Activated naive CD4-positive, alpha-beta T cell treated with anti-CD3 and anti-CD28 coated beads, Interleukin-2, amount 10 ng/mL, durations not matched to agents 7 days and 5 days (primary cell): ENCODE results near the gene PCCA.

Experiments
- CTCF ChIA-PET: fragments of 350-600 bp; sonication (Branson Sonifier 250); formaldehyde crosslinking; loops from one replicate; lab custom pipeline; 2021; ENCODE audit warnings: antibody characterized with exemption; lab: Charles Lee
- DNase-seq: peaks from one replicate; pipeline ENCODE4 v3.0.0-alpha.2; 2020
- H3K27ac Mint-ChIP-seq: one replicate; pipeline ENCODE4 v1.8.0; 2021; ENCODE audit warnings: mild to moderate bottlenecking, moderate library complexity, mixed read lengths
- H3K27me3 Mint-ChIP-seq: one replicate; pipeline ENCODE4 v1.8.0; 2021; ENCODE audit warnings: mild to moderate bottlenecking, mixed read lengths
- H3K36me3 Mint-ChIP-seq: one replicate; pipeline ENCODE4 v1.8.0; 2021; ENCODE audit warnings: mixed read lengths
- H3K4me1 Mint-ChIP-seq: one replicate; pipeline ENCODE4 v1.8.0; 2021; ENCODE audit warnings: mixed read lengths
- H3K4me3 Mint-ChIP-seq: one replicate; pipeline ENCODE4 v1.8.0; 2021; ENCODE audit warnings: mild to moderate bottlenecking, moderate library complexity, mixed read lengths
- H3K9me3 Mint-ChIP-seq: one replicate; pipeline ENCODE4 v1.8.0; 2021; ENCODE audit warnings: mixed read lengths

The PCCA gene

GRCh38 chr13:100433475-100433874, 344.6 kb downstream of the PCCA start:
- H3K9me3 Mint-ChIP-seq: peaks cover 5% of the 10 kb centered on the region
- no peak overlapping the region for H3K4me3 Mint-ChIP-seq
- no peak for DNase-seq
- H3K4me1 Mint-ChIP-seq: peaks cover 35% of the 10 kb centered on the region
- CTCF ChIA-PET: interaction anchor here (1.1 kb wide), 1 partner anchor 40 kb away, joined by 5 read pairs; no protein-coding TSS in a partner anchor
- H3K27me3 Mint-ChIP-seq: no peaks in the 10 kb centered on the region
- H3K36me3 Mint-ChIP-seq: peaks cover 16% of the 10 kb centered on the region
- H3K27ac Mint-ChIP-seq: peak overlapping the region; percentile 42

- Mint-ChIP-seq H3K9me3 (peaks cover 5% of the 10 kb centered on the region), H3K27ac (peak overlapping the region; percentile 15), H3K36me3 (peaks cover 16% of the 10 kb centered on the region), H3K4me3 (no peak overlapping the region), H3K4me1 (peaks cover 35% of the 10 kb centered on the region), H3K27me3 (no peaks in the 10 kb centered on the region)
- no peak for DNase-seq
- CTCF ChIA-PET: interaction anchor here (0.9 to 1.1 kb wide), 2 partner anchors 40 to 81 kb away, joined by 4 to 5 read pairs; no protein-coding TSS in a partner anchor
These were observed 345.3 kb downstream of the PCCA start for GRCh38 chr13:100434010-100434763.

DNA sequence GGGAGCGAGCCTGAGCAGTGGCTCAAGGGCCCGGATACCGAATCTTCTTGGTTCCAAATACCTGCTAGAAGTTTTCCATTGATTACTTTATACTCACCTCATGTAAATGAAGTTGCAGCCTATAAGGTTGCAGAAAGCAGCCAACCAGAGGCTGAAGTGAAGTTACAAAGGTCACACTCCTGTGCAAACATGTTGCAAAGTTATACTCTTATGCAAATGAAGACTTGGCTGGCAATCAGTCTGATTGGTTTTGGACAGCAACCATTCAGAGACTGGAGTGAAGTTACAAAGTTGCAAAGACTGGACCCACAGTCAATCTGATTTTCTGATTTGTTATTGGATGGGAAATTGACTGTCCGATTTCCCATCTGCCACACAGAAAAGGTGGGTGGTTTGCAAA, 347.2 kb downstream of the PCCA start:
- Mint-ChIP-seq H3K9me3 (peaks cover 5% of the 10 kb centered on the region), H3K27me3 (no peaks in the 10 kb centered on the region), H3K4me3 (no peak overlapping the region), H3K36me3 (peaks cover 12% of the 10 kb centered on the region), H3K27ac (no peak overlapping the region), H3K4me1 (peaks cover 31% of the 10 kb centered on the region)
- CTCF ChIA-PET: no interaction called here
- no peak for DNase-seq

GRCh38 chr13:100438059-100438788, 349.3 kb downstream of the PCCA start:
- DNase-seq: no peak
- Mint-ChIP-seq H3K4me1 (peaks cover 20% of the 10 kb centered on the region), H3K4me3 (no peak overlapping the region), H3K27me3 (no peaks in the 10 kb centered on the region), H3K36me3 (peaks cover 5% of the 10 kb centered on the region), H3K9me3 (no peaks in the 10 kb centered on the region), H3K27ac (no peak overlapping the region)
- CTCF ChIA-PET: interaction anchor here (1.1 kb wide), 1 partner anchor 56 kb away, joined by 3 read pairs; no protein-coding TSS in a partner anchor

DNA sequence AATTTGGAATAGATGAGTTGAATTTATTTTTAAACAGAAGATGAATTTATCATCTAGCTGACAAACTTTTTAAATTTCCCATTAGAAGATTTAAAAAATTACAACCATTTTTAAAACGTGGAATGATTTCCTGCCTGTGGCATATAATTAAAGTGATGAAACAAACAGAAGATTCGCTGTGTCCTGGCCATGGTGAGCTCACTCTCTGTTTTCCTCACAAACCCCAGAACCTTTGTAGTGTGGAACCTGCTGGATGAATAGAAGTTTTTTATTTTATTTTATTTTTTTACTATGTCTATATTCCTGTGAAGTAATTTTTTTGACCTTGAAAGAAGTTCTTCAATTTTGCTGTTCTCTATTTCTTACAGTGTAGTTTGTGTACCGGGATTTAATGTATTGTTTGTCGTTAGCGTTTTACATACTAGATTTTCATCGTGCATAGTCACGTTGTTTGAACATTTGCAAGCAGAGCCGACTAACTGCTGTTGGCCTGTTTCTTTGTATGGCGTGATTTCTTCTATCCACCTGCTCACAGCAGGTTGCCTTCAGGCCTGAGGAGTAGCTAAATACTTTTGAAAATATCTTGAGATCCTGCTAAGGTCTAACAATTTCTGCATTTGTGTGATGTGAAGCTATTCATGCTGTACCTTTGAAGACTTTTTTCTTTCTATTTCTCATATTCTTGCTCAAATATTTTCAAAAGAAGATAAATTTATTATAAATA, 350.5 kb downstream of the PCCA start:
- H3K27ac Mint-ChIP-seq: no peak overlapping the region
- H3K27me3 Mint-ChIP-seq: no peaks in the 10 kb centered on the region
- CTCF ChIA-PET: no interaction called here
- no peaks in the 10 kb centered on the region for H3K36me3 Mint-ChIP-seq
- H3K9me3 Mint-ChIP-seq: no peaks in the 10 kb centered on the region
- no peak overlapping the region for H3K4me3 Mint-ChIP-seq
- H3K4me1 Mint-ChIP-seq: peaks cover 8% of the 10 kb centered on the region
- no peak for DNase-seq

- CTCF ChIA-PET: interaction anchor here (0.6 kb wide), 1 partner anchor 297 kb away, joined by 3 read pairs; no protein-coding TSS in a partner anchor
- Mint-ChIP-seq H3K4me1 (no peaks in the 10 kb centered on the region), H3K27me3 (no peaks in the 10 kb centered on the region), H3K9me3 (no peaks in the 10 kb centered on the region), H3K36me3 (no peaks in the 10 kb centered on the region), H3K4me3 (no peak overlapping the region), H3K27ac (no peak overlapping the region)
- no peak for DNase-seq
These were observed 352.0 kb downstream of the PCCA start for GRCh38 chr13:100440751-100441425.

- CTCF ChIA-PET: interaction anchor here (1.0 kb wide), 1 partner anchor 26 kb away, joined by 3 read pairs; no protein-coding TSS in a partner anchor
- Mint-ChIP-seq H3K27ac (no peak overlapping the region), H3K36me3 (no peaks in the 10 kb centered on the region), H3K4me3 (no peak overlapping the region), H3K9me3 (no peaks in the 10 kb centered on the region), H3K4me1 (no peaks in the 10 kb centered on the region), H3K27me3 (no peaks in the 10 kb centered on the region)
- DNase-seq: no peak
These were observed 353.4 kb downstream of the PCCA start for GRCh38 chr13:100442095-100442832.

- no peaks in the 10 kb centered on the region for H3K36me3 Mint-ChIP-seq
- CTCF ChIA-PET: no interaction called here
- H3K27ac Mint-ChIP-seq: no peak overlapping the region
- DNase-seq: no peak
- no peak overlapping the region for H3K4me3 Mint-ChIP-seq
- no peaks in the 10 kb centered on the region for H3K9me3 Mint-ChIP-seq
- no peaks in the 10 kb centered on the region for H3K27me3 Mint-ChIP-seq
- H3K4me1 Mint-ChIP-seq: no peaks in the 10 kb centered on the region
These were observed 354.5 kb downstream of the PCCA start for GRCh38 chr13:100443278-100443997.

- Mint-ChIP-seq H3K9me3 (no peaks in the 10 kb centered on the region), H3K4me3 (no peak overlapping the region), H3K36me3 (no peaks in the 10 kb centered on the region), H3K27ac (no peak overlapping the region), H3K4me1 (no peaks in the 10 kb centered on the region), H3K27me3 (no peaks in the 10 kb centered on the region)
- DNase-seq: no peak
- CTCF ChIA-PET: interaction anchor here (1.1 kb wide), 1 partner anchor 50 kb away, joined by 3 read pairs; no protein-coding TSS in a partner anchor
These were observed 355.1 kb downstream of the PCCA start for GRCh38 chr13:100443998-100444328.

DNA sequence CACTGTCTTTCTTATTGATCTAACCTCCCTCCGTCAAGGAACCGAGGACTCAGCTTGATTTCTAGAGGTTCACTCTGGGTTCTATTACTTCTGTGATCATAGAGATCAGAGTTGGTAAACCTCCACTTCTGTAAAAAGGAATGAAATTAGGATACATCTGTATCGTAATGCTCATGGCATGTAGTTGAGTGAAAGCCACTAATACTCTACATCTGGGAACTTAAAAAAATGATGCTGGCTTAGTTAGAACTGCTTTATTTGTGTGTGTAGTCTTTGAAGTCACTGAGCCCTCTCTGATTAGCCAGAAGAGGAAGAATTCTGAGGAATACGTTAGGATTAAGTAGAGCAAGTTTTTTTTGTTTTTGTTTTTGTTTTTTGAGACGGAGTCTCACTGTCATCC, 358.9 kb downstream of the PCCA start:
- CTCF ChIA-PET: interaction anchor here (0.6 kb wide), 1 partner anchor 433 kb away, joined by 3 read pairs; no protein-coding TSS in a partner anchor
- no peak for DNase-seq
- Mint-ChIP-seq H3K27ac (no peak overlapping the region), H3K27me3 (peaks cover 6% of the 10 kb centered on the region), H3K9me3 (no peaks in the 10 kb centered on the region), H3K4me3 (no peak overlapping the region), H3K36me3 (no peaks in the 10 kb centered on the region), H3K4me1 (no peaks in the 10 kb centered on the region)

- no peaks in the 10 kb centered on the region for H3K36me3 Mint-ChIP-seq
- H3K9me3 Mint-ChIP-seq: no peaks in the 10 kb centered on the region
- H3K27ac Mint-ChIP-seq: no peak overlapping the region
- CTCF ChIA-PET: no interaction called here
- H3K4me3 Mint-ChIP-seq: no peak overlapping the region
- peaks cover 6% of the 10 kb centered on the region for H3K27me3 Mint-ChIP-seq
- DNase-seq: no peak
- peaks cover 9% of the 10 kb centered on the region for H3K4me1 Mint-ChIP-seq
These were observed 363.0 kb downstream of the PCCA start for GRCh38 chr13:100451923-100452322.

DNA sequence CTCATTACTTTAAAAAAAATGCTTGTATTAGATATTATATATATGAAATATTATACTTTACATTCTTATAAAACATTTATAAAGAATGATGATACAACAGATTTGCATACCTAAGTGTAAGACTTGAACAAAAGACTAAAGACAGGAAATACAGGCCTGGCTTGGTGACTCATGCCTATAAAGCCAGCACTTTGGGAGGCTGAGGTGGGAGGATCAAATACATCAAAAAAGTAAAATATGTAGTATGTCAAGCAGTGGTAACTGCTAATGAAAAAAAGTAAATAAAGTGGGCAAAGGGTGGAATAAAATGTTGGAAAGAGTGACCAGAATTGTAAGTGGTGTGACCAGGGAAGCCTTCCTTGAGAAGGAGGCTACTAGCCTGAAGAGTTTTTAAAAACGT, 366.0 kb downstream of the PCCA start:
- Mint-ChIP-seq H3K4me1 (peaks cover 9% of the 10 kb centered on the region), H3K9me3 (peaks cover 2% of the 10 kb centered on the region), H3K36me3 (no peaks in the 10 kb centered on the region), H3K27me3 (peaks cover 6% of the 10 kb centered on the region), H3K4me3 (no peak overlapping the region), H3K27ac (no peak overlapping the region)
- CTCF ChIA-PET: interaction anchor here (0.6 to 0.7 kb wide), 2 partner anchors 118 to 414 kb away, joined by 3 read pairs; no protein-coding TSS in a partner anchor
- DNase-seq: no peak

GRCh38 chr13:100458673-100459072, 369.8 kb downstream of the PCCA start:
- no peak for DNase-seq
- no peaks in the 10 kb centered on the region for H3K36me3 Mint-ChIP-seq
- no peaks in the 10 kb centered on the region for H3K27me3 Mint-ChIP-seq
- H3K4me3 Mint-ChIP-seq: no peak overlapping the region
- peaks cover 9% of the 10 kb centered on the region for H3K4me1 Mint-ChIP-seq
- no peak overlapping the region for H3K27ac Mint-ChIP-seq
- CTCF ChIA-PET: no interaction called here
- peaks cover 3% of the 10 kb centered on the region for H3K9me3 Mint-ChIP-seq
